Embryonic facial prominence (tissue), 1 donor: Measurements from ENCODE around the gene FBXO48.

Experiments
- DNase-seq: peaks from one replicate; pipeline ENCODE4 v3.0.0-alpha.2; 2016; ENCODE audit errors: extremely low spot score

Gene FBXO48

DNA sequence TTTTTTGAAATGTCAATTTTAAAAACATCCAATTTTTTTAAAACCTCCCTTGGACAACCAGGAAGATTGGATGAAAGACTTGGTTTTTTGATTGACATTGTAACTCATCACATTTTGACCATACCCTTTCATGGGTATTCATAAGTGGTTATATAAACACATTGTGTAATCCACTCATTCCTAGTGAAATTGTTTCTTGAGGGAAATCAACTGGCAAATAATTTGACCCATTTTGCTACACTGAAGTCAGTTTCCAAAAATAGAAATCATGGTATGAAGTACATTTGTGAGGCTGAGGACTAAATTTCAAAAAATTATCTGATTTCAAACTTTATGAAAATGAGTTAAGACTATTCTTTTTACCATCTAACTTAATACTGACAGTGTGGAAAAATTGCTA lies 31.5 kb downstream of the FBXO48 start:
- no peak for DNase-seq

GRCh38 chr2:68434981-68435380 lies 32.1 kb downstream of the FBXO48 start:
- no peak for DNase-seq

- no peak for DNase-seq
Measured at GRCh38 chr2:68432696-68433658, 34.1 kb downstream of the FBXO48 start.

- DNase-seq = no peak
Measured at GRCh38 chr2:68431316-68431972, 35.6 kb downstream of the FBXO48 start.

DNA sequence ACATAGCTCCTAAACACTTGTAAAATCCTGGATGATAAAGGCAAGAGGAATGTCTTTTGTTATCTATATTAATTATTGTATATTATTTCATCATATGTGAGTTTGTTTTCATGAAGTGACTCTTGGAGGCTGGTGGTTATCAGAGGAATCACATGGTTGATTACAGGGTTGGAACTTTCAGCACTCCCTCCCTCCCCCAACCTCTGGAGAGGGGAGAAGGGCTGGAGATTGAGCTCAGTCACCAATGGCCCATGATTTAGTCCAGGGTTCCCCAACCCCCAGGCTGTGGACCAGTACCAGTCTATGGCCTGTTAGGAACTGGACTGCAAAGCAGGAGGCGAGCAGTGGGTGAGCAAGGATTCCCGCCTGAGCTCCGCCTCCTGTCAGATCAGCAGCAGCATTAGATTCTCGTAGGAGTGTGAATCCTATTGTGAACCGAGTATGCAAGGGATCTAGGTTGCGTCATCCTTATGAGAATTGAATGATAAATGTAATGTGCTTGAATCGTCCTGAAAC lies 37.7 kb downstream of the FBXO48 start:
- DNase-seq = no peak

DNA sequence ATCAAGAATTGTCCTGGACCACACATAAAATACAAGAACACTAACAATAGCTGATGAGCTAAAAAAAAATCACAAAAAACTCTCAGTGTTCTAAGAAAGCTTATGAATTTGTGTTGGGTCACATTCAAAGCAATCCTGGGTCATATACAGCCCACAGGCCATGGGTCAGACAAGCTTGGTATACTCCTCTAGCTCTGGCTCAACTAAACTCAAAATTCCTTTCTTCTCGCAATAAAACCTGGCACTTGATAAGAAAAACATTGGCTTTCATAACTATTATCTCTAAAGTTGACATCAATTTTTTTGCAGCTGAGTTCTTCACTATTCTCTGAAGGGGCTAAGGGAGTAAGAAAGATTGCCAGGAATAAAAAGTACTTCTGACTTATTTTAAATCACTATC lies 38.3 kb downstream of the FBXO48 start:
- DNase-seq = no peak

DNA sequence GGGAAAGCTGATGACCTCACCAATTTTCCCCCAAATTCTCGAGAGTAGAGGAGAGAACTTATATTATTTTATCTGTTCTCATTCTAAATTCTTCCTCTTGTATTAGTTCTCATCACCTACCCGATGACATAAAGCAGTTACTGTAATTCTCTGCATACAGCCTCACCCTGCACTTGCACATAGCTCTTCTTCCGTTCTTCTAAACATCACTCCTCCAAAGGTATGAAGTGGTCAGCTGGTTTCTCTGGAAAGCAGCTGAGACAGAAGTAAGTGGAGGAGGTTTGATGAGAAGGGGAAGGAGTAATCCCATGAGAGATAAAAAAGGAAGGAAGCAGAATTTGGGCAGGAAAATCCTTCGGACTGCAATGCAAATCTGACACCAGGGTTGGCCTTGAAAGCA lies 39.0 kb downstream of the FBXO48 start:
- DNase-seq = no peak

GRCh38 chr2:68426848-68427579 lies 40.1 kb downstream of the FBXO48 start:
- no peak for DNase-seq

- DNase-seq = no peak
Measured at GRCh38 chr2:68426446-68426845, 40.6 kb downstream of the FBXO48 start.

DNA sequence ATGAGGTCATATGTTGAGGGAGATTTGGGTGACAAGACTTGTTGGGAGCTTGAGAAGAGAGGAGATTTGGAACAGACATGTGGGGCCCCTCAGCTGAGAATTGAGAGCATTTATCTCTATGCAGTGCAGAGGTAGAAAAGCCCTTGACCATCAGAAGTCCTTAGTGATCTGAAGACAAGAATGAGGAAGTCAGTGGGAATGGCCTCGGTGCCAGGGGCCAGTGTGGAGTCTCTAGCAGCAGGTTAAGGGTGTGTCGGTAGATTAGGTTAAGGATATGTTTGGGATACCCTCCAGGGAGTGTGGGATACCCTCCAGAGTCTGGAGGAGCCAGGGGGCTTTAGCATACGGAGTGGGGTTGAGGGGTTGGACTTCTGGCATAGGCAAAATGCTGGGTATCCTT lies 41.6 kb downstream of the FBXO48 start:
- no peak for DNase-seq

- no peak for DNase-seq
Measured at GRCh38 chr2:68423966-68424650, 43.0 kb downstream of the FBXO48 start.

DNA sequence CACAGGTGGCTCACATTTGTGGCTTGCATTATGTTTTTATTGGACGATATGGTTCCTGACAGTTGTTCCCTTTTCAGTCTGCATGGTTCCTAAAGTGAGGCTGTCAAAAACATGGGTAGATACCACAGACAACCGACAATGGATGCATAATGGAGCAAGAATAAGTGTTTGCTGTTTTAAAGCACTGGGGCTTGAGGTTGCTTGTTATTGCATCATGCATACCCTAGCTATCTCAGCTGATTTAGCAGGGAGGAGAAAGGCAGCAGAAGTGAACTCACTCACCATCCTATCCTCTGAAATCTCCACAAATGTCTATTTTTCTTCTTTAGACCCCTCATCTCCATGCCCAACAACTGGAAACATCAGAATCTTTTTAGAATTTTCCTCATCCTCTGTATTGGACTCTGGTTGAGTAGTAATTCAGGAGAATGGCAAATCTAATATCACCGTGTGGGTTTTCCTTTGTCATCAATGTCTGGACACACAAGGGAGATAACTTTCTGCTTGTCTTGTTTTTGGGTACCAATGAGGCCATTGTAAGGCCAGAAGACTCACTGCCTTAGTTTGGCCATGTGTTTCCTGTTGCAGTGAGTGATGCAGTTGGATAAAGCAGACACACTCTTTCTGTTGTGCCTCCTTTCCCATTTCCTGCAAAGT lies 46.7 kb downstream of the FBXO48 start:
- DNase-seq = no peak

GRCh38 chr2:68418855-68419254 lies 48.2 kb downstream of the FBXO48 start:
- no peak for DNase-seq

DNA sequence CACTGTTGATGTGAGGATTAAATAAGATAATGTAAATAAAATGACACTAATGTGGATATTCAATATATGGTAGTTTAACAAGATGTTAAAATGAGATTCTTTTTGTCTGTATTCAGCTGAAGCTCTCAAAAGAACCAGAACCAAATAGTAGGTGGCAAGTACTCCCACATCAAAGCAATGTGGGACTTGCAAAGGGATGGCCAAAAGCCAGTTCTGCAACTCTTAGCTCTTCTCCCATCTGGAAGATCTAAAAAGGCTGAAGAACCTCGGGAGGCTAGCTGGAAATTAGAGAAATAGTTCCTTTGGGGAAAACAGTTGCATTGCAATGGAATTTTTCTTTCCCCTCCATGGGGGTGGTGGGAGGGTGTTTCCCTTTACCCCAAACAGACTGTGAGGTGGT lies 48.7 kb downstream of the FBXO48 start:
- DNase-seq = no peak

DNA sequence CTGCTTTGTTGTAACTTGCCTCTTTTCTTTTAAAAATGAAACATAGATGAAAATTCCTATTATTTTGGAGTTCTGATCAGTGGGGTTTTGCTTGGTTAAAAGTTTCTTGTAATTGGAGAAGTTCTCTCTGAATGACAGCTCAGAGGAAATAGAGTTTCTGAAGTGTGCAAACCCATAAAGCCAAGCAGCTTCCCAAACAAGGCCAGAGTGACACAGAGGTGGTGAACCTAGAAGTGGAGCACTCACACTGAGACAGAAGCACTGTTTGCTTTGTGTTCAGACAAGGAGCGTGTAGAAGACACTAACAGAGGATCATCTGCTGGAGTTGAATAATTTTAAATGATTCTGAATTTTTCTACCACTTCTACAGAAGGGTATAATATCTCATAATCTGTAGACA lies 49.2 kb downstream of the FBXO48 start:
- no peak for DNase-seq

DNA sequence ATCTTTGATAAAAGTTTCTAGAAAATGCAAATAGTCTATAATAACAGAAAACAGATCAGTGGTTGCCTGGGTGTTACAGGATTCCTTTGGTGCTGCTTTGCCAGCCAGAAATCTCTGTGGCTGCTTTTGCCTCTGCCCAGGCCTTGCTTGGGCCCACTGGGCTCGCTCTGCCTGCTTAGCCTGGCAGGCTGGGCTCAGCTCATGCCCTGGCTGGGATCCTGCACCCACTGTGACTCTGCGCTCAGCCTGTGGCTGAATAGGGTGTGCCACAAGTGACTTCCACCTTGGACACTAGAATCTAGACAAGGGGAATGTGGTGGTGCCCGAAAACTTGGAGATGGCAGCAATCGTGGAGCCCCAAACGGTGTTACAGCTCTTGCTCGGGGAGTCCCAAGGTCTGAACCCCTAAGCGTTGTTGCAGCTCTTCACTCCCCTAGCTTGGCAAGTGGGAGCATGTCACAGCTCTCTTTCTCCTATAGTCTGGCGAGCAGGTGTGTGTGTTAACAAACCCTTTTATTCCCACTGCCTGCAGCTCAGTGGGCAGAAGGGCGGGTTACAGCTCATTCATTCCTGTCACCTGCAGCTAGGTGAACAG lies 50.9 kb downstream of the FBXO48 start:
- no peak for DNase-seq

GRCh38 chr2:68415521-68415920 lies 51.6 kb downstream of the FBXO48 start:
- no peak for DNase-seq

DNA sequence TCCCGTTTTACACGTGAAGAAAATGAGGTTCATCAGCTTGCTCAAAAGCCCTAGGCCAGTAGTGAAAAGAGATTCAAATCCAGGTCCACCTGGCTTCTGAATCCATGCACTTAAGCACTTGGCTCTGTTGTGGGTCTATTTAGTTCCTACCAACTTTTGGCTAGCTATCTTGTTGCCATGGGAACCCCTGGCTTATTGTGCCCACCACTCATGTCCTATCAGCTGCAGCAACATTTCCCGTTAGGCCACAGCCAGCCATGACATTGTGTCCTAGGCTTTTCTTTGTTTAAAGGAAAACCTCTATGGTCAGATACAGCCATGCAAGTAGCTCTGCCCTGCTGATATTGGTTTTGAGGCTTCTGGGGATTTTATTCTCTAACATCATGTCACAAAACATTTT lies 52.2 kb downstream of the FBXO48 start:
- no peak for DNase-seq

- DNase-seq = no peak
Measured at GRCh38 chr2:68414452-68414851, 52.6 kb downstream of the FBXO48 start.

GRCh38 chr2:68413466-68413865 lies 53.6 kb downstream of the FBXO48 start:
- no peak for DNase-seq
